H1 (cell line): ENCODE data around the gene ALK. TPM values are rescaled to one million over a fixed set of nuclear protein-coding genes. Genes with fewer than 3 reads are reported as not detected.

Experiments
- CTCF ChIA-PET: fragments of 300-600 bp; sonication (Branson Sonifier 250); formaldehyde crosslinking; loops from one replicate; lab custom pipeline; 2021; ENCODE audit not compliant: partially characterized antibody; lab: Charles Lee
- POLR2A ChIA-PET: fragments of 300-600 bp; sonication (Branson Sonifier 250); formaldehyde crosslinking; loops from one replicate; lab custom pipeline; 2021; ENCODE audit warnings: inconsistent platforms; ENCODE audit not compliant: partially characterized antibody; lab: Charles Lee
- DNase-seq, 2 experiments: peaks; one replicate each; pipeline versions ENCODE4 v3.0.0 to v3.0.0-alpha.2; 2010 to 2022; ENCODE audit warnings: low spot score in 2 of 2, low read depth in 1 of 2, mixed read lengths in 1 of 2
- FAIRE-seq: peaks from 2 replicates; lab custom pipeline; 2011; peaks lifted over from hg19 to GRCh38; lab: Jason Lieb, UNC
- H2AFZ ChIP-seq: 2 replicates; pipeline ENCODE4 v1.8.1; 2012; ENCODE audit warnings: low read length, inconsistent platforms
- H2AK5ac ChIP-seq: 2 replicates; pipeline ENCODE4 v1.6.1; 2013; ENCODE audit warnings: low read depth, low read length
- H2BK120ac ChIP-seq: replicated peaks from 2 replicates; pipeline ENCODE3; 2013; ENCODE audit warnings: low read depth, low read length, inconsistent platforms
- H2BK12ac ChIP-seq: 2 replicates; pipeline ENCODE4 v1.6.1; 2013; ENCODE audit warnings: low read depth, low read length
- H2BK15ac ChIP-seq: 2 replicates; pipeline ENCODE4 v1.6.1; 2013; ENCODE audit warnings: low read length
- H2BK20ac ChIP-seq: 2 replicates; pipeline ENCODE4 v1.6.1; 2013; ENCODE audit warnings: low read length
- H2BK5ac ChIP-seq: 2 replicates; pipeline ENCODE4 v1.6.1; 2013; ENCODE audit warnings: low read depth, low read length
- H3K14ac ChIP-seq: 2 replicates; pipeline ENCODE4 v1.6.1; 2013; ENCODE audit warnings: inconsistent platforms; ENCODE audit not compliant: insufficient read length
- H3K18ac ChIP-seq: 2 replicates; pipeline ENCODE4 v1.6.1; 2013; ENCODE audit warnings: low read length; ENCODE audit errors: extremely low read depth
- H3K23ac ChIP-seq: 2 replicates; pipeline ENCODE4 v1.6.1; 2013; ENCODE audit warnings: inconsistent platforms; ENCODE audit not compliant: insufficient read length
- H3K23me2 ChIP-seq: 2 replicates; pipeline ENCODE4 v1.6.1; 2013; ENCODE audit warnings: low read depth, low read length
- H3K27ac ChIP-seq: 2 replicates; pipeline ENCODE4 v1.6.1; 2011; ENCODE audit warnings: low read depth, low read length, inconsistent platforms
- H3K27me3 ChIP-seq, 4 experiments: replicated peaks in 1 of 4; 1 replicate in 1 of 4; 2 replicates in 3 of 4; pipeline versions ENCODE4 v1.6.1 to v1.8.1; 2011 to 2013; ENCODE audit warnings: low read length in 3 of 4, mild to moderate bottlenecking in 3 of 4, inconsistent platforms in 2 of 4, mixed read lengths in 2 of 4, moderate library complexity in 1 of 4; ENCODE audit not compliant: control insufficient read depth in 3 of 4, insufficient read depth in 3 of 4; ENCODE audit errors: extremely low read depth in 1 of 4
- H3K36me3 ChIP-seq, 4 experiments: 2 replicates each; pipeline versions ENCODE4 v1.6.1 to v1.8.1; 2011 to 2013; ENCODE audit warnings: mild to moderate bottlenecking in 4 of 4, low read length in 3 of 4, moderate library complexity in 2 of 4, control low read depth in 1 of 4, inconsistent platforms in 1 of 4; ENCODE audit not compliant: insufficient read depth in 4 of 4, control insufficient read depth in 2 of 4
- H3K4ac ChIP-seq: replicated peaks from 2 replicates; pipeline ENCODE3; 2013; ENCODE audit warnings: low read length, low read depth, mixed read lengths, inconsistent platforms; ENCODE audit not compliant: insufficient read length
- H3K4me1 ChIP-seq, 4 experiments: replicated peaks in 1 of 4; 1 replicate in 1 of 4; 2 replicates in 3 of 4; pipeline versions ENCODE4 v1.6.1 to v1.8.1; 2011 to 2013; ENCODE audit warnings: low read length in 3 of 4, inconsistent platforms in 2 of 4, mixed read lengths in 1 of 4; ENCODE audit not compliant: insufficient read depth in 4 of 4, control insufficient read depth in 3 of 4
- H3K4me2 ChIP-seq, 2 experiments: 2 replicates each; pipeline versions ENCODE4 v1.6.1 to v1.8.1; 2011 to 2013; ENCODE audit warnings: low read depth in 2 of 2, low read length in 2 of 2, control low read depth in 1 of 2, inconsistent platforms in 1 of 2, mild to moderate bottlenecking in 1 of 2; ENCODE audit not compliant: insufficient read depth in 1 of 2
- H3K4me3 ChIP-seq, 4 experiments: fragments of 200-600, 300-600 bp in 1 of 4; sonication (generic), shearing (Covaris generic), sonication (Bioruptor Twin) in 1 of 4; 2 replicates each; pipeline versions ENCODE4 v1.5.1 to v1.8.1; 2011 to 2016; ENCODE audit warnings: low read length in 4 of 4, low read depth in 3 of 4, control low read depth in 2 of 4, inconsistent platforms in 2 of 4, mild to moderate bottlenecking in 2 of 4, mixed read lengths in 1 of 4, moderate library complexity in 1 of 4; ENCODE audit not compliant: insufficient read depth in 2 of 4; ENCODE audit errors: extremely low read depth in 1 of 4
- H3K56ac ChIP-seq: replicated peaks from 2 replicates; pipeline ENCODE3; 2013; ENCODE audit warnings: low read depth, mild to moderate bottlenecking, mixed read lengths, low read length, inconsistent platforms; ENCODE audit not compliant: insufficient read length
- H3K79me1 ChIP-seq: 2 replicates; pipeline ENCODE4 v1.6.1; 2013; ENCODE audit warnings: low read depth, low read length, control low read depth
- H3K79me2 ChIP-seq, 2 experiments: 2 replicates each; pipeline versions ENCODE4 v1.6.1 to v1.8.1; 2012 to 2013; ENCODE audit warnings: low read length in 2 of 2, mild to moderate bottlenecking in 2 of 2, inconsistent platforms in 1 of 2; ENCODE audit not compliant: insufficient read depth in 2 of 2, control insufficient read depth in 1 of 2
- H3K9ac ChIP-seq, 4 experiments: replicated peaks in 1 of 4; 1 replicate in 1 of 4; 2 replicates in 3 of 4; pipeline versions ENCODE4 v1.6.1 to v1.8.1; 2011 to 2013; ENCODE audit warnings: low read depth in 3 of 4, low read length in 3 of 4, control low read depth in 2 of 4, mild to moderate bottlenecking in 2 of 4, moderate library complexity in 2 of 4, inconsistent platforms in 1 of 4; ENCODE audit errors: extremely low read depth in 1 of 4
- H3K9me3 ChIP-seq, 2 experiments: 2 replicates each; pipeline versions ENCODE4 v1.6.1 to v1.8.1; 2012 to 2013; ENCODE audit warnings: mild to moderate bottlenecking in 2 of 2, moderate library complexity in 2 of 2, control low read depth in 1 of 2, inconsistent platforms in 1 of 2, low read depth in 1 of 2, low read length in 1 of 2, mixed read lengths in 1 of 2; ENCODE audit not compliant: insufficient read depth in 2 of 2
- H4K20me1 ChIP-seq, 2 experiments: replicated peaks in 1 of 2; 2 replicates each; pipeline versions ENCODE3 to v1.8.1; 2011 to 2013; ENCODE audit warnings: inconsistent platforms in 2 of 2, low read length in 2 of 2, mild to moderate bottlenecking in 1 of 2; ENCODE audit not compliant: insufficient read depth in 2 of 2, control insufficient read depth in 1 of 2
- H4K5ac ChIP-seq: 2 replicates; pipeline ENCODE4 v1.6.1; 2013; ENCODE audit warnings: low read length, low read depth, mixed read lengths, inconsistent platforms; ENCODE audit not compliant: insufficient read length
- H4K8ac ChIP-seq: 2 replicates; pipeline ENCODE4 v1.8.0; 2013; ENCODE audit warnings: mild to moderate bottlenecking, moderate library complexity, low read length, inconsistent platforms; ENCODE audit not compliant: insufficient read depth; ENCODE audit errors: extremely low read depth
- H4K91ac ChIP-seq: replicated peaks from 2 replicates; pipeline ENCODE3; 2013; ENCODE audit warnings: low read length, mixed read lengths, inconsistent platforms; ENCODE audit not compliant: insufficient read length
- ATF3 ChIP-seq: IDR thresholded peaks from 2 replicates; pipeline ENCODE4 v1.6.1; 2011; ENCODE audit warnings: low read depth, mild to moderate bottlenecking, low read length; ENCODE audit not compliant: insufficient read depth
- CEBPB ChIP-seq: IDR thresholded peaks from 2 replicates; pipeline ENCODE4 v1.6.1; 2012; ENCODE audit warnings: low read depth, low read length
- EP300 ChIP-seq, 2 experiments: IDR thresholded peaks; 1 replicate in 1 of 2; 2 replicates in 1 of 2; pipeline ENCODE4 v1.6.1; 2011 to 2012; ENCODE audit warnings: low read depth in 2 of 2, low read length in 2 of 2, mild to moderate bottlenecking in 2 of 2, borderline replicate concordance in 1 of 2, inconsistent platforms in 1 of 2, moderate library complexity in 1 of 2
- EZH2 ChIP-seq: fragments of 200-600 bp; sonication (generic); IDR thresholded peaks from 2 replicates; pipeline ENCODE4 v1.7.1; 2012; ENCODE audit warnings: low read depth, mild to moderate bottlenecking, moderate library complexity, low read length, inconsistent platforms; ENCODE audit not compliant: severe bottlenecking
- HDAC6 ChIP-seq: IDR thresholded peaks from one replicate; pipeline ENCODE4 v1.7.1; 2012; ENCODE audit warnings: low read depth, mild to moderate bottlenecking, inconsistent platforms, low read length, moderate library complexity
- KDM1A ChIP-seq: fragments of 200-600, 300-600 bp; sonication (generic); IDR thresholded peaks from 2 replicates; pipeline ENCODE4 v1.7.1; 2016; ENCODE audit warnings: mild to moderate bottlenecking, low read length, borderline replicate concordance
- POLR2A ChIP-seq, 2 experiments: IDR thresholded peaks; 1 replicate in 1 of 2; 2 replicates in 1 of 2; pipeline ENCODE4 v1.6.1; 2011; ENCODE audit warnings: low read depth in 2 of 2, low read length in 2 of 2, mild to moderate bottlenecking in 2 of 2; ENCODE audit errors: control extremely low read depth in 1 of 2
- POU5F1 ChIP-seq: IDR thresholded peaks from 2 replicates; pipeline ENCODE4 v1.6.1; 2011; ENCODE audit warnings: low read depth, mild to moderate bottlenecking, low read length, moderate library complexity
- RFX5 ChIP-seq: IDR thresholded peaks from 2 replicates; pipeline ENCODE4 v1.6.1; 2011; ENCODE audit warnings: low read depth, low read length, improper control_type of control experiment, borderline replicate concordance
- RNF2 ChIP-seq: fragments of 200-900, 300-1000 bp; sonication (generic); IDR thresholded peaks from 2 replicates; pipeline ENCODE4 v1.7.1; 2016; ENCODE audit warnings: borderline replicate concordance, low read depth, mild to moderate bottlenecking, antibody characterized with exemption, low read length; ENCODE audit not compliant: poor library complexity, severe bottlenecking; ENCODE audit errors: missing control alignments
- RXRA ChIP-seq: IDR thresholded peaks from 2 replicates; pipeline ENCODE4 v1.6.1; 2011; ENCODE audit warnings: low read depth, mild to moderate bottlenecking, low read length, moderate library complexity; ENCODE audit not compliant: insufficient read depth
- SIN3A ChIP-seq, 2 experiments: IDR thresholded peaks in 1 of 2; conservative IDR thresholded peaks in 1 of 2; 2 replicates each; pipeline ENCODE4 v1.6.1; 2011 to 2012; ENCODE audit warnings: low read length in 2 of 2, improper control_type of control experiment in 1 of 2, low read depth in 1 of 2, mild to moderate bottlenecking in 1 of 2
- SP2 ChIP-seq: IDR thresholded peaks from 2 replicates; pipeline ENCODE4 v1.6.1; 2012; ENCODE audit warnings: mild to moderate bottlenecking, low read length, inconsistent platforms
- TAF1 ChIP-seq: IDR thresholded peaks from 2 replicates; pipeline ENCODE4 v1.6.1; 2011; ENCODE audit warnings: mild to moderate bottlenecking, low read depth, low read length
- polyA plus RNA-seq, 7 experiments: library from polyadenylated mRNA; depleted of rRNA in 3 of 7; stranded (reverse) in 5 of 7; unstranded in 2 of 7; fragments of >200 nt in 5 of 7; fragments of 200-250 nt in 2 of 7; gene quantifications; 1 replicate in 5 of 7; 2 replicates in 1 of 7; 4 replicates in 1 of 7; pipeline versions ENCODE4 v1.2.1 to v1.2.3, GENCODE V29; 2011 to 2013; ENCODE audit warnings: missing spikeins in 2 of 7, mixed read lengths in 2 of 7
- total RNA-seq: library from RNA; stranded (reverse); fragmentation: NEBNext Ultra II Directional; extraction: Animal tissue kit (Norgen Biotek cat#: 25700); gene quantifications from 2 replicates; pipeline ENCODE4 v1.2.1, GENCODE V29; 2021

ALK gene
- total and polyA plus RNA-seq, 2 of the 8 experiments (the other 6 are each of a cell fraction or from before 2014, with no cell fraction given), result 0.02 to 0.09 TPM

- no peak overlapping the region for H4K5ac ChIP-seq
- ChIA-PET POLR2A (no interaction called here), CTCF (interaction anchor here (0.6 to 1.6 kb wide), 4 partner anchors 118 to 529 kb away, joined by 3 to 4 read pairs (median 3); no protein-coding TSS in a partner anchor)
- TF ChIP-seq POLR2A (IDR thresholded peaks at IDR 0.05; ENCODE audit: control extremely low read depth in 1 of 2, low read depth in 2 of 2, low read length in 2 of 2) (no peak), ATF3 (no peak), EP300 (IDR thresholded peaks at IDR 0.05; ENCODE audit: borderline replicate concordance in 1 of 2, low read depth in 2 of 2, low read length in 2 of 2) (no peak), RFX5 (no peak), EZH2 (no peak), HDAC6 (no peak), RXRA (no peak), SP2 (no peak), TAF1 (no peak), KDM1A (no peak), POU5F1 (no peak), SIN3A (conservative IDR thresholded peaks at IDR 0.05 in 1 of 2, IDR thresholded peaks at IDR 0.05 in 1 of 2; ENCODE audit: low read depth in 1 of 2, low read length in 2 of 2) (no peak), RNF2 (no peak), CEBPB (no peak)
Measured at GRCh38 chr2:29182920-29183319, 738.5 kb downstream of the ALK start.

More at GRCh38 chr2:29182920-29183319, 738.5 kb downstream of the ALK start:
- H3K14ac ChIP-seq, result no peak overlapping the region
- no peak overlapping the region for H2BK12ac ChIP-seq
- H3K79me1 ChIP-seq, result no peaks in the 10 kb centered on the region
- H3K79me2 ChIP-seq, result no peaks in the 10 kb centered on the region
- H4K91ac ChIP-seq, result no peak overlapping the region
- H3K18ac ChIP-seq, result no peak overlapping the region
- H3K9ac ChIP-seq, result no peak overlapping the region
- no peak overlapping the region for H3K27ac ChIP-seq
- H3K4me2 ChIP-seq, result no peak overlapping the region
- H4K20me1 ChIP-seq, result no peaks in the 10 kb centered on the region
- no peaks in the 10 kb centered on the region for H3K27me3 ChIP-seq
- DNase-seq (no peak), FAIRE-seq (no peak)
- H4K8ac ChIP-seq, result no peak overlapping the region
- H3K9me3 ChIP-seq, result peaks cover 0 to 4% of the 10 kb centered on the region in 2 experiments; a peak in 1 of 4 replicates
- no peaks in the 10 kb centered on the region for H3K4me1 ChIP-seq
- H2BK20ac ChIP-seq, result no peak overlapping the region
- no peak overlapping the region for H3K4ac ChIP-seq
- no peak overlapping the region for H2AFZ ChIP-seq
- H3K56ac ChIP-seq, result no peak overlapping the region
- H2BK120ac ChIP-seq, result no peak overlapping the region
- H3K23me2 ChIP-seq, result no peaks in the 10 kb centered on the region
- H3K4me3 ChIP-seq, result no peak overlapping the region
- no peak overlapping the region for H2AK5ac ChIP-seq
- no peaks in the 10 kb centered on the region for H3K36me3 ChIP-seq
- H2BK15ac ChIP-seq, result no peak overlapping the region
- no peak overlapping the region for H3K23ac ChIP-seq
- H2BK5ac ChIP-seq, result no peak overlapping the region
